Naive thymus-derived CD4-positive, alpha-beta T cell (primary cell): Measurements from ENCODE around the gene TGM2. TPM values are rescaled to one million over a fixed set of nuclear protein-coding genes. Genes with fewer than 3 reads are reported as not detected.

Source experiments
- ATAC-seq: fragments of 150-1000 bp; cut with Tn5 transposase; 2 replicates; pipeline ENCODE4 v1.10.0; 2021; ENCODE audit warnings: mild to moderate bottlenecking, moderate library complexity
- CTCF ChIA-PET: fragments of 350-600 bp; sonication (Branson Sonifier 250); formaldehyde crosslinking; loops from one replicate; lab custom pipeline; 2021; ENCODE audit warnings: antibody characterized with exemption; lab: Charles Lee
- POLR2A ChIA-PET: fragments of 350-600 bp; sonication (Branson Sonifier 250); formaldehyde crosslinking; loops from one replicate; lab custom pipeline; 2021; ENCODE audit warnings: antibody characterized with exemption, inconsistent platforms; lab: Charles Lee
- DNase-seq, 9 donors: peaks; one replicate each; pipeline versions ENCODE4 v3.0.0 to v3.0.0-alpha.2; 2020 to 2022; ENCODE audit warnings: mixed read lengths in 1 of 9
- H3K27ac ChIP-seq: one replicate; pipeline ENCODE4 v1.7.0; 2013; ENCODE audit warnings: mild to moderate bottlenecking, low read depth, low read length, moderate library complexity
- H3K27me3 ChIP-seq, 2 donors: one replicate each; pipeline ENCODE4 v1.7.0; 2013; ENCODE audit warnings: low read length in 2 of 2, mild to moderate bottlenecking in 2 of 2, moderate library complexity in 2 of 2; ENCODE audit not compliant: control insufficient read depth in 2 of 2, insufficient read depth in 2 of 2
- H3K36me3 ChIP-seq, 3 experiments: 1 replicate in 2 of 3; 2 replicates in 1 of 3; pipeline ENCODE4 v1.7.0; 2013; ENCODE audit warnings: low read length in 3 of 3, mild to moderate bottlenecking in 3 of 3, moderate library complexity in 1 of 3; ENCODE audit not compliant: insufficient read depth in 3 of 3, control insufficient read depth in 2 of 3
- H3K4me1 ChIP-seq, 2 donors: one replicate each; pipeline ENCODE4 v1.7.0; 2013; ENCODE audit warnings: low read length in 2 of 2, mild to moderate bottlenecking in 2 of 2, moderate library complexity in 1 of 2; ENCODE audit not compliant: control insufficient read depth in 2 of 2, insufficient read depth in 2 of 2
- H3K4me3 ChIP-seq: 2 replicates; pipeline ENCODE4 v1.7.0; 2013; ENCODE audit warnings: mild to moderate bottlenecking, low read length
- H3K9me3 ChIP-seq, 3 experiments: 1 replicate in 2 of 3; 2 replicates in 1 of 3; pipeline ENCODE4 v1.7.0; 2013; ENCODE audit warnings: low read length in 3 of 3; ENCODE audit not compliant: control insufficient read depth in 2 of 3
- H3K27ac Mint-ChIP-seq, 9 donors: one replicate each; pipeline ENCODE4 v1.8.0; 2020 to 2022; ENCODE audit warnings: mixed read lengths in 9 of 9, mild to moderate bottlenecking in 8 of 9, moderate library complexity in 5 of 9, inconsistent platforms in 2 of 9
- H3K27me3 Mint-ChIP-seq, 5 donors: one replicate each; pipeline ENCODE4 v1.8.0; 2021 to 2022; ENCODE audit warnings: mixed read lengths in 5 of 5, mild to moderate bottlenecking in 1 of 5
- H3K36me3 Mint-ChIP-seq, 5 donors: one replicate each; pipeline ENCODE4 v1.8.0; 2020 to 2022; ENCODE audit warnings: mixed read lengths in 5 of 5, mild to moderate bottlenecking in 3 of 5, inconsistent platforms in 1 of 5
- H3K4me1 Mint-ChIP-seq, 7 donors: one replicate each; pipeline ENCODE4 v1.8.0; 2020 to 2022; ENCODE audit warnings: mixed read lengths in 7 of 7, mild to moderate bottlenecking in 3 of 7, inconsistent platforms in 1 of 7
- H3K4me3 Mint-ChIP-seq, 10 donors: one replicate each; pipeline ENCODE4 v1.8.0; 2020 to 2022; ENCODE audit warnings: mild to moderate bottlenecking in 10 of 10, mixed read lengths in 10 of 10, moderate library complexity in 6 of 10, inconsistent platforms in 2 of 10
- H3K9me3 Mint-ChIP-seq, 11 donors: one replicate each; pipeline ENCODE4 v1.8.0; 2020 to 2022; ENCODE audit warnings: mixed read lengths in 11 of 11, mild to moderate bottlenecking in 4 of 11, inconsistent platforms in 1 of 11, moderate library complexity in 1 of 11
- intact Hi-C, 2 donors: fragments of 100-400 bp; cut with micrococcal nuclease; formaldehyde crosslinking; loops; one replicate each; pipeline ENCODE4 v1.15.1; 2023
- polyA plus RNA-seq, 2 donors: library from polyadenylated mRNA; unstranded; fragments of 300-500 nt; fragmentation: Illumina TruSeq; gene quantifications; one replicate each; pipeline ENCODE4 v1.2.3, GENCODE V29; 2021
- total RNA-seq, 6 experiments: library from RNA in 5 of 6; stranded (reverse) in 5 of 6; gene quantifications; 1 replicate in 5 of 6; 2 replicates in 1 of 6; pipeline ENCODE4 v1.2.3 and lab custom pipeline; 2021 to 2026

Gene TGM2
- total and polyA plus RNA-seq, 7 experiments from 2014 or later = 0.11 to 0.94 (median 0.19) TPM; not detected in 2

DNA sequence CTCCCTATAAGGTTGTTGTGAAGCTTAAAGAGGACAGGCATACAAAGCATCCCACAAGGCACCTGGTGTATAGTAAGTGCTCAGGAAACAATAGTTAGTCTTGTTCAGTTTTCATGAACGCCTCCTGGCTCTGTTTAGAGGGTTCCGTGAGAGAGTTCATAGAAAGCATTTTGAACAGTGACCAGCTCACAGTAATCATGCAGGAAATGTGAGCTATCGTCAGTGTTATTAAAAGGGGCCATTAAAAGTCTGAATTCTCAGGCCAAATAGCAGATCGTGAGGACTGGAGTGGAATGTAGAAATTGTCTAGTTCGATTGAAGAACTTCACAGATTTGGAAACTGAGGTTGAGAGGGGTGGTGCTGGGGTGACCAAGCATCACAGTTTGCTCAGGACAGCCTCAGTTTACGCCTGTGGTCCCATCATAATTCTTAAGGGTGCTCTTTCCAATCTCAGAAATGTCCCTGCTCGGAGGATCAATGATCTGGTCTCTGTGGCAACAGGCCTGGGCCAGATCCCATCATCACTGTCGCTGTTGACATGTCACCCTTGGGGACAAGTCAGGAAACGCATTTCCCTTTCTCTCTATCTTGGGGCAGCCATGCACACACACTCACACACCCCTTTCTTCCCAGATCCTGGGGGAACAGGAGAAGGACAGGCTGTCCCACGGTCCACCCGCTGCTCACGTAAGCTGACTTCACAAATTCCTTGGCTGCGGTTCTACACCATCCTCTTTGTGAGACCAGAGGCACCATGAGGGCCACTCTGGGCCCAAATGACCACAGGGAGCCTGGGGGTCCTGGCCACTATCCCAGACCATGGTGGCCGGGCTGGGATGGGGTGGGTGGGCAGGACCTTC, 7.2 kb downstream of the TGM2 start:
- no peak overlapping the region for H3K27ac Mint-ChIP-seq

DNA sequence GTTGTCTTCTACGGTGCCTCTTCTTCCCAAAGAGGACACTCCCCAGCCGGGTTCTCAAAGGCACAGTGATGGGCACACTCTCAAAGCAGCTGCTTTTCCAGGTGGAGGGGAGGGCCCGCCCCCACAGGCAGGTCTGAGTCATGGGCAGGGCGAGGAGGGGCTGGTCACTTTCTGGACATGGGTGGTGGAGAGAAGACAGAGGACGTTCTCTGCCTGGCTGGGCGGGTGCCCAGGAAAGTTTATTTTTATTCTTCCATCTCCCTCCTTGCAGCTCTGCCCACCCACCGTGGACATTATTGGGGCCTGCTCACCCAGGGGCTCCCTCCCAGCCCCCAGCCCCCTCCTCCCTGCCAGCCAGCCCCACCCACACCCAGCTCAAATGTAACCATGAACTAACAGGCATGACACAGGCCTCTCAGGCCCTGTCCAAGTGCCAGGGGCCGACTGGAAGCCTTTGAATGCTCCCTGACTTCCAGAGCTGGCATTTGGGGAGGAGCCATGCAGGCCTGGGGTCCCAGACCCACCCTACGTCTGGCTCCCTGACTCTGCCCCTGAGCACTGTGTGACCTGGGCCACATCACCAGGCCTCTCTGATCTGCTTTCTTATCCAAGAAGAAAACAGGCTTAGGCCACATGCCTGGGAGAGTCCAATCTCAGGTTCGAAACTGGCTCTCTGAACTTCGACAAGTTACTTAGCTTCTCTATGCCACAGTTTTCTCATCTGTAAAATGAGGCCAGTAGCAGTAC, 8.0 kb downstream of the TGM2 start:
- no peaks in the 10 kb centered on the region for H3K9me3 ChIP-seq
- ChIA-PET POLR2A (no interaction called here), CTCF (no interaction called here)
- Mint-ChIP-seq H3K4me1 (peaks cover 5 to 15% (median 8%) of the 10 kb centered on the region in 7 donors), H3K27ac (no peak overlapping the region), H3K4me3 (no peak overlapping the region), H3K27me3 (peaks cover 0 to 3% (median under 1%) of the 10 kb centered on the region in 5 donors), H3K36me3 (no peaks in the 10 kb centered on the region), H3K9me3 (no peaks in the 10 kb centered on the region)
- DNase-seq (no peak), ATAC-seq (no peak)
- intact Hi-C loops = no loop called here
- H3K27me3 ChIP-seq = no peaks in the 10 kb centered on the region
- H3K36me3 ChIP-seq = no peaks in the 10 kb centered on the region
- no peak overlapping the region for H3K4me3 ChIP-seq
- no peak overlapping the region for H3K27ac ChIP-seq
- H3K4me1 ChIP-seq = no peaks in the 10 kb centered on the region

More for the DNA sequence above, 7.2 kb downstream of the TGM2 start:
- Histone ChIP-seq H3K9me3 (no peaks in the 10 kb centered on the region), H3K27me3 (no peaks in the 10 kb centered on the region), H3K4me3 (no peak overlapping the region), H3K36me3 (no peaks in the 10 kb centered on the region), H3K27ac (no peak overlapping the region), H3K4me1 (no peaks in the 10 kb centered on the region)
- ATAC-seq (no peak), DNase-seq (no peak)
- POLR2A ChIA-PET = no interaction called here
- H3K4me3 Mint-ChIP-seq = no peak overlapping the region
- peaks cover 4 to 11% (median 7%) of the 10 kb centered on the region in 5 donors for H3K27me3 Mint-ChIP-seq
- CTCF ChIA-PET = no interaction called here
- no peaks in the 10 kb centered on the region for H3K9me3 Mint-ChIP-seq
- no peaks in the 10 kb centered on the region for H3K36me3 Mint-ChIP-seq
- intact Hi-C loops = no loop called here
- H3K4me1 Mint-ChIP-seq = peaks cover 0 to 7% (median under 1%) of the 10 kb centered on the region in 7 donors

DNA sequence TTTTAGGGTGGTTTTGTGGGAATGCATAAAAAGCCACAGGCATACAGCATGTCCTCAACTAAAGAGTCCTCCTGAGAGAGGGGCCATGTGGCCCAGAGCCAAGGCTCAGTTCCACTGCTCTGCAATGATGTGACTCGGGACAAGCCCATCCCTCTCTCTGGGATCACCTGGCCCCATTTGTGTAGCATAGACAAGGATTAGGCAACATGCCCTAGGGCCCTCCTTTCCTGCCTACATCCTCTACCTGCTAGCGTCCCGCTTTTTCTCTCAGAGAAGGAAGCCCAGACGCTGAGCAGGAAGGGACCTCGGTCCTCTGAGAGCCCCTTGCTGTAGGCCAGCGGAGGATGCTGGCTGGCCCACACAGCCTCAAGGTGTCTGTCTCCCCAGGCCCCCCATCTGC, 8.8 kb downstream of the TGM2 start:
- POLR2A ChIA-PET = no interaction called here

DNA sequence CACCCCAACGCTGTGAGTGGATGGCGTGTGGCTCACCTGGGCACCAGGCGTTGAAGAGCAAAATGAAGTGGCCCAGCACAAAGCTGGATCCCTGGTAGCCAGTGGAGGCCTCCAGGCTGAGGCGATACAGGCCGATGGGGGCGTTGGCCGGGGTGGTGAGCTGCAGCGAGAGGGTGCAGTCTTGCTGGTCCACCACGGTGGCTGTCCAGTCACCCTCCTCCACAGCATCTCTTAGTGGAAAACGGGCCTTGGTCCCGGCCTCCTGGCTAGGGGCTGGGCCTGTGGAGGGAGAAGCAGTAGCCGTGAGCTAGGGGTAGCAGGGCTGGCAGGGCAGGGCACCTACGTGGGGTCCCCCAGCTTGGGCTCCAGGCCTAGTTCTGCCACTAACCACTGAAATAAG, 9.3 kb downstream of the TGM2 start:
- no peak overlapping the region for H3K27ac Mint-ChIP-seq
- no peak overlapping the region for H3K4me3 ChIP-seq
- intact Hi-C loops = no loop called here
- no peaks in the 10 kb centered on the region for H3K36me3 Mint-ChIP-seq
- H3K27ac ChIP-seq = no peak overlapping the region
- H3K4me3 Mint-ChIP-seq = no peak overlapping the region
- no peaks in the 10 kb centered on the region for H3K36me3 ChIP-seq
- ChIA-PET POLR2A (no interaction called here), CTCF (no interaction called here)
- no peaks in the 10 kb centered on the region for H3K27me3 ChIP-seq
- no peaks in the 10 kb centered on the region for H3K9me3 ChIP-seq
- no peak for DNase-seq
- H3K9me3 Mint-ChIP-seq = no peaks in the 10 kb centered on the region
- peaks cover 0 to 3% (median 0%) of the 10 kb centered on the region in 5 donors for H3K27me3 Mint-ChIP-seq
- peaks cover 10 to 17% (median 13%) of the 10 kb centered on the region in 7 donors for H3K4me1 Mint-ChIP-seq
- H3K4me1 ChIP-seq = no peaks in the 10 kb centered on the region
- ATAC-seq = no peak

More for the DNA sequence above, 8.8 kb downstream of the TGM2 start:
- H3K4me1 Mint-ChIP-seq = peaks cover 10 to 17% (median 13%) of the 10 kb centered on the region in 7 donors
- H3K36me3 Mint-ChIP-seq = no peaks in the 10 kb centered on the region
- H3K4me3 ChIP-seq = no peak overlapping the region
- intact Hi-C loops = no loop called here
- CTCF ChIA-PET = no interaction called here
- H3K27ac Mint-ChIP-seq = no peak overlapping the region
- no peaks in the 10 kb centered on the region for H3K36me3 ChIP-seq
- H3K27me3 ChIP-seq = no peaks in the 10 kb centered on the region
- no peaks in the 10 kb centered on the region for H3K9me3 ChIP-seq
- DNase-seq (no peak), ATAC-seq (no peak)
- H3K9me3 Mint-ChIP-seq = no peaks in the 10 kb centered on the region
- peaks cover 0 to 3% (median 0%) of the 10 kb centered on the region in 5 donors for H3K27me3 Mint-ChIP-seq
- no peak overlapping the region for H3K4me3 Mint-ChIP-seq
- H3K4me1 ChIP-seq = no peaks in the 10 kb centered on the region
- H3K27ac ChIP-seq = no peak overlapping the region

DNA sequence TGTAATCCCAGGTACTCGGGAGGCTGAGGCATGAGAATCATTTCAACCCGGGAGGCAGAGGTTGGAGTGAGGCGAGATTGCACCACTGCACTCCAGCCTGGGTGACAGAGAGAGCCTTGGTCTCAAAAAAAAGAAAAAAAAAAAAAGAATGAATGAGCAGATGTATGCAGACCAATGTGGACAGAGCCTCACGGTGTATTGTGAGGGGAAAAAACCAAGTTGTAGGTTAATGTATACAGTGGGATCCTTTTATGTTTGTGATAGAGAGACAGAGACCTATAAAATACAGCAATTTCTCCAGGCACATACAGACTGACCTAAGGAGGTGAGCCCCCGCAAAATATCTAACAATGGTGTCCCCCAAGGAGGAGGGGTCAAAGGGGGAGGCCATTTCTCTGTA, 11.7 kb downstream of the TGM2 start:
- no peaks in the 10 kb centered on the region for H3K9me3 ChIP-seq
- peaks cover 0 to 13% (median 6%) of the 10 kb centered on the region in 5 donors for H3K27me3 Mint-ChIP-seq
- peak overlapping the region in 1 of 9 donors; percentile 23 for H3K27ac Mint-ChIP-seq
- intact Hi-C loops = no loop called here
- peaks cover 0 to 3% (median 0%) of the 10 kb centered on the region in 11 donors for H3K9me3 Mint-ChIP-seq
- H3K4me1 Mint-ChIP-seq = peaks cover 10 to 17% (median 15%) of the 10 kb centered on the region in 7 donors
- ChIA-PET CTCF (no interaction called here), POLR2A (no interaction called here)
- no peaks in the 10 kb centered on the region for H3K4me1 ChIP-seq
- no peak overlapping the region for H3K4me3 ChIP-seq
- H3K4me3 Mint-ChIP-seq = no peak overlapping the region
- H3K27me3 ChIP-seq = no peaks in the 10 kb centered on the region
- DNase-seq = no peak
- no peaks in the 10 kb centered on the region for H3K36me3 ChIP-seq
- no peak for ATAC-seq
- H3K27ac ChIP-seq = no peak overlapping the region
- H3K36me3 Mint-ChIP-seq = no peaks in the 10 kb centered on the region

GRCh38 chr20:38152621-38153221, 12.3 kb downstream of the TGM2 start:
- Histone ChIP-seq H3K4me1 (no peaks in the 10 kb centered on the region), H3K4me3 (no peak overlapping the region), H3K36me3 (no peaks in the 10 kb centered on the region), H3K27me3 (no peaks in the 10 kb centered on the region), H3K27ac (no peak overlapping the region), H3K9me3 (no peaks in the 10 kb centered on the region)
- peaks cover 0 to 3% (median 0%) of the 10 kb centered on the region in 11 donors for H3K9me3 Mint-ChIP-seq
- ATAC-seq (peak; percentile 88), DNase-seq (peak in 2 of 9 donors; percentile 31 to 54)
- no peaks in the 10 kb centered on the region for H3K36me3 Mint-ChIP-seq
- H3K4me1 Mint-ChIP-seq = peaks cover 10 to 17% (median 15%) of the 10 kb centered on the region in 7 donors
- H3K27ac Mint-ChIP-seq = peak overlapping the region in 1 of 9 donors; percentile 91
- H3K27me3 Mint-ChIP-seq = peaks cover 0 to 13% (median 7%) of the 10 kb centered on the region in 5 donors
- ChIA-PET CTCF (no interaction called here), POLR2A (no interaction called here)
- intact Hi-C loops = no loop called here
- H3K4me3 Mint-ChIP-seq = peak overlapping the region in 7 of 10 donors; percentile 27 to 82 (median 56)
